Measurements from ENCODE around the gene PAEP. TPM values are rescaled to one million over a fixed set of nuclear protein-coding genes. Genes with fewer than 3 reads are reported as not detected.
"Not testable (repeated sequence)": the region's sequence is repeated elsewhere in the genome, so short reads cannot be mapped to it uniquely, and the experiment has no call there.

Gene PAEP
- total RNA-seq, 1 donor from 2014 or later, result 0.39 TPM

GRCh38 chr9:135547756-135548736, 13.5 kb upstream of the PAEP start:
- peaks cover 11% of the 10 kb centered on the region for H3K4me1 Mint-ChIP-seq (ENCODE audit: low read depth, unreplicated experiment)
- no peak overlapping the region for H3K27ac ChIP-seq (ENCODE audit: low read depth, low read length)
- no peaks in the 10 kb centered on the region for H3K36me3 ChIP-seq (ENCODE audit: insufficient read depth, low read length)
- H3K27me3 Mint-ChIP-seq (ENCODE audit: low read depth, unreplicated experiment), result peaks cover 14% of the 10 kb centered on the region
- H3K27me3 ChIP-seq (ENCODE audit: insufficient read depth, low read length), result no peaks in the 10 kb centered on the region
- DNase-seq (ENCODE audit: low read depth) (no peak), FAIRE-seq (no peak)
- no peak overlapping the region for H2AFZ ChIP-seq (ENCODE audit: low read depth, low read length)
- no peak overlapping the region for H3K27ac Mint-ChIP-seq (ENCODE audit: unreplicated experiment)
- H4K20me1 ChIP-seq (ENCODE audit: insufficient read depth, low read length), result no peaks in the 10 kb centered on the region
- no peaks in the 10 kb centered on the region for H3K9me3 Mint-ChIP-seq (ENCODE audit: unreplicated experiment)
- no peak overlapping the region for H3K4me3 Mint-ChIP-seq (ENCODE audit: unreplicated experiment)
- H3K9me3 ChIP-seq (ENCODE audit: insufficient read depth, low read depth, low read length), result no peaks in the 10 kb centered on the region
- H3K4me2 ChIP-seq (ENCODE audit: low read length), result no peak overlapping the region
- H3K36me3 Mint-ChIP-seq (ENCODE audit: low read depth, unreplicated experiment), result no peaks in the 10 kb centered on the region
- no peak overlapping the region for H3K9ac ChIP-seq (ENCODE audit: low read length)
- no peak overlapping the region for H3K4me3 ChIP-seq (ENCODE audit: insufficient read depth, low read depth, low read length)
- H3K4me1 ChIP-seq (ENCODE audit: insufficient read depth, low read length), result no peaks in the 10 kb centered on the region
- H3K79me2 ChIP-seq (ENCODE audit: insufficient read depth, low read length), result no peaks in the 10 kb centered on the region
- TF ChIP-seq CTCF (IDR thresholded peaks at IDR 0.05; ENCODE audit: insufficient read depth, low read depth, low read length) (no peak), EZH2 (IDR thresholded peaks at IDR 0.05; ENCODE audit: insufficient read depth, low read length) (no peak)

GRCh38 chr9:135549478-135550343, 11.8 kb upstream of the PAEP start:
- H3K9me3 Mint-ChIP-seq (ENCODE audit: unreplicated experiment); H3K4me1 ChIP-seq (ENCODE audit: insufficient read depth, low read length); H4K20me1 ChIP-seq (ENCODE audit: insufficient read depth, low read length); H3K36me3 ChIP-seq (ENCODE audit: insufficient read depth, low read length); H3K27ac ChIP-seq (ENCODE audit: low read depth, low read length); H3K9me3 ChIP-seq (ENCODE audit: insufficient read depth, low read depth, low read length); H2AFZ ChIP-seq (ENCODE audit: low read depth, low read length); DNase-seq (ENCODE audit: low read depth); FAIRE-seq; H3K4me3 Mint-ChIP-seq (ENCODE audit: unreplicated experiment); H3K27me3 ChIP-seq (ENCODE audit: insufficient read depth, low read length); H3K79me2 ChIP-seq (ENCODE audit: insufficient read depth, low read length); H3K36me3 Mint-ChIP-seq (ENCODE audit: low read depth, unreplicated experiment); H3K4me3 ChIP-seq (ENCODE audit: insufficient read depth, low read depth, low read length); H3K27ac Mint-ChIP-seq (ENCODE audit: unreplicated experiment); H3K9ac ChIP-seq (ENCODE audit: low read length); H3K4me1 Mint-ChIP-seq (ENCODE audit: low read depth, unreplicated experiment); H3K4me2 ChIP-seq (ENCODE audit: low read length): not testable (repeated sequence)
- H3K27me3 Mint-ChIP-seq (ENCODE audit: low read depth, unreplicated experiment), result peaks cover 17% of the 10 kb centered on the region

GRCh38 chr9:135550344-135550918, 11.1 kb upstream of the PAEP start:
- Mint-ChIP-seq H3K27me3 (ENCODE audit: low read depth, unreplicated experiment) (peaks cover 14% of the 10 kb centered on the region), H3K36me3 (ENCODE audit: low read depth, unreplicated experiment) (no peaks in the 10 kb centered on the region), H3K4me1 (ENCODE audit: low read depth, unreplicated experiment) (no peaks in the 10 kb centered on the region), H3K27ac (ENCODE audit: unreplicated experiment) (no peak overlapping the region), H3K4me3 (ENCODE audit: unreplicated experiment) (no peak overlapping the region), H3K9me3 (ENCODE audit: unreplicated experiment) (peaks cover 7% of the 10 kb centered on the region)
- Histone ChIP-seq H3K9ac (ENCODE audit: low read length) (no peak overlapping the region), H4K20me1 (ENCODE audit: insufficient read depth, low read length) (no peaks in the 10 kb centered on the region), H3K4me1 (ENCODE audit: insufficient read depth, low read length) (no peaks in the 10 kb centered on the region), H3K27me3 (ENCODE audit: insufficient read depth, low read length) (no peaks in the 10 kb centered on the region), H3K9me3 (ENCODE audit: insufficient read depth, low read depth, low read length) (no peaks in the 10 kb centered on the region), H3K79me2 (ENCODE audit: insufficient read depth, low read length) (no peaks in the 10 kb centered on the region), H3K36me3 (ENCODE audit: insufficient read depth, low read length) (no peaks in the 10 kb centered on the region), H3K4me2 (ENCODE audit: low read length) (no peak overlapping the region), H3K27ac (ENCODE audit: low read depth, low read length) (no peak overlapping the region), H2AFZ (ENCODE audit: low read depth, low read length) (no peak overlapping the region), H3K4me3 (ENCODE audit: insufficient read depth, low read depth, low read length) (no peak overlapping the region)
- no peak for DNase-seq (ENCODE audit: low read depth)
- TF ChIP-seq EZH2 (IDR thresholded peaks at IDR 0.05; ENCODE audit: insufficient read depth, low read length), result no peak
- TF ChIP-seq CTCF (IDR thresholded peaks at IDR 0.05; ENCODE audit: insufficient read depth, low read depth, low read length), result no peak
- no peak for FAIRE-seq

Data from astrocyte (in vitro differentiated cells and primary cell).